ENCODE measurements around the gene SV2C. TPM values are rescaled to one million over a fixed set of nuclear protein-coding genes. Genes with fewer than 3 reads are reported as not detected.

Gene SV2C
- total RNA-seq, 2 donors from 2014 or later, result 0.20 to 0.35 TPM

DNA sequence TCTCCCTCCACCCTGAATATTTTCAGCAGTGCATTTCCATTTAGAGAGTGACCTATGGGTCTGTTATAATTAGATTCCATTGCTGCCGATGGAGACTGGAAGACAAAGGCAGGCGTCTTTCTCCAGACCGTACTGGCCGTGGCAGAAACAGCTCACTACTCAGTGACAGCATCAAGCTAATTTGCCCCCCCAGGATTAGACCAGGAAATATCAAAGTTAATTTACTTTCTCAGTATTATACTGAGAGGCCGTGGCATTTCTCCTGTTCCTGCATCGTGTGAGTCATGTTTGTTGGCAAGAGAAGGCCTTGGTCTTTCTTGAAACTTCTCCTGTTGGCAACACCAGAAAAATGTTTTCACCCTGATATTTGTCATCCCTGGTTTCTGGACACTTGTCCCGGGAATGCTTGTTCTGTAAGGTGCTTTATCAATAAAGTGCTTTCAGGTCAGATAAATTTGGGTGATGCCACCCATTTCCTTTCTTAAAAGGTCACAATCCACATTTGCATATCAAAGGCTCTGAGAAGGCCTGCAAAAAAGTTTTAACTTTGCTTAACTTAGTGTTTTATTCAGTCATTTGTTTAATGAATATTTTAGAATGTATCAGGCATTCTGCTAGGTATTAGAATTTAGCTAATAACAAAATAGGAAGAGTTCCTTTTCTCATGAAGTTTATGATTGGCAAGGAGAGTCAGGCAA lies 28.4 kb downstream of the SV2C start:
- Histone ChIP-seq H3K27me3 (no peaks in the 10 kb centered on the region), H3K4me3 (no peak overlapping the region), H3K4me1 (no peaks in the 10 kb centered on the region), H3K9me3 (no peaks in the 10 kb centered on the region), H3K9ac (ENCODE audit: low read depth in 2 of 2, low read length in 2 of 2) (no peak overlapping the region), H3K27ac (no peak overlapping the region), H3K36me3 (no peaks in the 10 kb centered on the region)
- intact Hi-C loops (cut with DNase I), result no loop called here
- no peak for DNase-seq
- TF ChIP-seq, protein P1, sequence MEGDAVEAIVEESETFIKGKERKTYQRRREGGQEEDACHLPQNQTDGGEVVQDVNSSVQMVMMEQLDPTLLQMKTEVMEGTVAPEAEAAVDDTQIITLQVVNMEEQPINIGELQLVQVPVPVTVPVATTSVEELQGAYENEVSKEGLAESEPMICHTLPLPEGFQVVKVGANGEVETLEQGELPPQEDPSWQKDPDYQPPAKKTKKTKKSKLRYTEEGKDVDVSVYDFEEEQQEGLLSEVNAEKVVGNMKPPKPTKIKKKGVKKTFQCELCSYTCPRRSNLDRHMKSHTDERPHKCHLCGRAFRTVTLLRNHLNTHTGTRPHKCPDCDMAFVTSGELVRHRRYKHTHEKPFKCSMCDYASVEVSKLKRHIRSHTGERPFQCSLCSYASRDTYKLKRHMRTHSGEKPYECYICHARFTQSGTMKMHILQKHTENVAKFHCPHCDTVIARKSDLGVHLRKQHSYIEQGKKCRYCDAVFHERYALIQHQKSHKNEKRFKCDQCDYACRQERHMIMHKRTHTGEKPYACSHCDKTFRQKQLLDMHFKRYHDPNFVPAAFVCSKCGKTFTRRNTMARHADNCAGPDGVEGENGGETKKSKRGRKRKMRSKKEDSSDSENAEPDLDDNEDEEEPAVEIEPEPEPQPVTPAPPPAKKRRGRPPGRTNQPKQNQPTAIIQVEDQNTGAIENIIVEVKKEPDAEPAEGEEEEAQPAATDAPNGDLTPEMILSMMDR (IDR thresholded peaks at IDR 0.05), result no peak

DNA sequence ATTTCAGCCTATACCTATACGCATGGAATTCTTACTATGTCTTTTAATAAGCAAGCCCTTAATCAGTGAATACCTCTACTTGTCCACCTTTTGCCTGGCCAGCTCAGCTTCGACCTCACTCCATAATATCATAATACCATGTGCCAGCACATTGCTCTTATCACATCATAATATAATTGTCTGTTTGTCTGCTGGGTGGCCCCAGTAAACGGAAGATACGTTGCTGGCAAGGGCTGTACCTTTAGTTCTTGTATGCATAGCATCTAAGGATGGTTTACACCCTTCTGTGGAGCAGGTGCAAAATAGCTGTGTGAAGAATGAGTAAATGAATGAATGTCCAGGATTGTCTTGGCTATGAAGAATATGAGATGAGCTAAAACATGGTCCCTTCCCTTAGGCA lies 29.9 kb downstream of the SV2C start:
- Histone ChIP-seq H3K27ac (peak overlapping the region; percentile 79), H3K4me3 (no peak overlapping the region), H3K9ac (ENCODE audit: low read depth in 2 of 2, low read length in 2 of 2) (no peak overlapping the region), H3K36me3 (no peaks in the 10 kb centered on the region), H3K9me3 (no peaks in the 10 kb centered on the region), H3K27me3 (no peaks in the 10 kb centered on the region), H3K4me1 (no peaks in the 10 kb centered on the region)
- peak; percentile 71 for DNase-seq
- TF ChIP-seq, protein P1 (IDR thresholded peaks at IDR 0.05), result no peak
- intact Hi-C loops (cut with DNase I), result no loop called here

DNA sequence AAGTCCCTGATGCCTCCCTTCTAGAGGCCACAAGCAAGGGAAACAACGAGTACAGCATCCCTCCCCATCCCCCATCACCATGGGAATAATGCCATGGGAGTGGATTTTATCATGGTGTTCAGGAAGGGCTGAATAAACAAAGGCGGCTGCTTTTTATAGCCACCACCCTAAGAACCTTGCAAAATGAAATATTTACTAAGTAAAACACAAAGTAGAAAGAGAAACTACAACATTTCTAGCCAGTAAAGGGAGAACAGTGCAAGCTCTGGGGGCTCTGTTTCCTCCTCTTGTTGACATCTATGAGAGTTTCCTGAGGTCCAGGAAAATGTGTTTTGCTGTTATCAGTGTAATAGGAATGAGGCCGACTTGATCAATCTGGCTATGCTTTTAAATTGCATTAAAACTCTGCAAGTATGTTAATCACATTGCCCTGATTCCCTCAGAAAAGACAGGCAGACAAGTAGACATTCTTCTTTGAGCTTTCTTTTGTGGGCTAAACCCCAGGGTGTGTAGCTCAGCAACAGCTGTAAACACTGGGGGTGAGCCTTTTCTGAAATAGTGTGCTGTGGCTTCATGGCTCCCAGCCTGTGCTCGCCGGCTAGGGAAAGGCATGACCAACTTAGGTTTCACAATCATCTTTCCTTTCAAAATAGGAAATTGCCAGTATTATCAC lies 31.1 kb downstream of the SV2C start:
- Histone ChIP-seq H3K27ac (peak overlapping the region; percentile 79), H3K9ac (ENCODE audit: low read depth in 2 of 2, low read length in 2 of 2) (no peak overlapping the region), H3K4me1 (no peaks in the 10 kb centered on the region), H3K27me3 (no peaks in the 10 kb centered on the region), H3K4me3 (no peak overlapping the region), H3K9me3 (no peaks in the 10 kb centered on the region), H3K36me3 (no peaks in the 10 kb centered on the region)
- TF ChIP-seq, protein P1 (IDR thresholded peaks at IDR 0.05), result no peak
- intact Hi-C loops (cut with DNase I), result no loop called here
- DNase-seq, result peak; percentile 92

DNA sequence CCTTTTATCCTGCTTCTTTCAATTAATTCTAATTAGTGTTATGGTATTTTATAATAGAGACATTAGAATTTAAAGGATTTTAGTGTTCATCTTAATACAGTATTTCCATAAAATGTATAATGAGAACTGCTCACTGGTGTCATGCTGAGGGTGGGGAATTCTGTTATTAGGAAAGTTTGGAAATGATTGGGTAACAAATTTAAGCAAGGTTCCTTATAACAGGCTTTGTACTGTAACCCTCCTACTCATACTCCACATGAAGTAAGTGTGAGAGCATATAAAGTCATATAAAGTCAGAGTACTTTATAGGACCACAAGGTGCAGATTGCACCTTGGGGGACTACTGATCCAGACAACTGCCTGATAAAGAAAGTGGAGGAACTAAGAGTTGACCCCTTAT lies 42.2 kb downstream of the SV2C start:
- Histone ChIP-seq H3K27ac (no peak overlapping the region), H3K36me3 (no peaks in the 10 kb centered on the region), H3K4me1 (no peaks in the 10 kb centered on the region), H3K4me3 (no peak overlapping the region), H3K9me3 (no peaks in the 10 kb centered on the region), H3K27me3 (no peaks in the 10 kb centered on the region), H3K9ac (ENCODE audit: low read depth in 2 of 2, low read length in 2 of 2) (no peak overlapping the region)
- intact Hi-C loops (cut with DNase I), result no loop called here
- TF ChIP-seq, protein P1 (IDR thresholded peaks at IDR 0.05), result no peak
- DNase-seq, result no peak

DNA sequence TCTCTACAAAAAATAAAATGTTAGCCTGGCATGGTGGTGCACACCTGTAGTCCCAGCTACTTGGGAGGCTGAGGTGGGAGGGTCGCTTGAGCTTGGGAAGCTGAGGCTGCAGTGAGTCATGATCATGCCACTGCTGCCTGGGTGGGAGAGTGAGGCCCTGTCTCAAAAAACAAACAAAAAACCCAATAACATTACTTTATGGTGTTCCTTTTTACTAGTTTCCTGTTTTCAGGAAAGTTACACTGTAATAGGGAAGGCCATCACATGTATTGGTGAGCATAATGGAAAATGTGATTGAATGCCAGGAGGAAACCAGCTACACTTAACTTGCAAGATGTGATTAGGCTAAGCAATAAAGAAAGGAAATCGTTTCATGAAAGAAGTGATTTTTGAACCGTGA lies 42.7 kb downstream of the SV2C start:
- peak overlapping the region; percentile 12 for H3K27ac ChIP-seq

More for the DNA sequence above, 42.7 kb downstream of the SV2C start:
- intact Hi-C loops (cut with DNase I), result no loop called here
- TF ChIP-seq, protein P1 (IDR thresholded peaks at IDR 0.05), result no peak
- H3K36me3 ChIP-seq, result no peaks in the 10 kb centered on the region
- H3K4me3 ChIP-seq, result no peak overlapping the region
- peak; percentile 40 for DNase-seq
- no peaks in the 10 kb centered on the region for H3K27me3 ChIP-seq
- H3K4me1 ChIP-seq, result no peaks in the 10 kb centered on the region
- H3K9ac ChIP-seq (ENCODE audit: low read depth in 2 of 2, low read length in 2 of 2), result no peak overlapping the region
- no peaks in the 10 kb centered on the region for H3K9me3 ChIP-seq
